HepG2 (cell line): ENCODE data around the gene GNRH2. TPM values are rescaled to one million over a fixed set of nuclear protein-coding genes. Genes with fewer than 3 reads are reported as not detected.

ENCODE experiments used
- AGO1 ChIP-seq: fragments of 200-400 bp; formaldehyde crosslinking; IDR thresholded peaks from 2 replicates; pipeline ENCODE4 v1.6.1; 2017; ENCODE audit warnings: mild to moderate bottlenecking, low read depth, low read length, moderate library complexity; ENCODE audit not compliant: poor library complexity, severe bottlenecking
- ATM ChIP-seq: fragments of 450-650 bp; IDR thresholded peaks from 2 replicates; pipeline ENCODE4 v1.7.1; 2017; ENCODE audit warnings: mild to moderate bottlenecking, borderline replicate concordance
- KLF6 ChIP-seq: IDR thresholded peaks from 2 replicates; pipeline ENCODE4 v1.8.0; 2016; ENCODE audit warnings: missing biosample characterization, missing genetic modification reagents
- MIER2 ChIP-seq: IDR thresholded peaks from 2 replicates; pipeline ENCODE4 v1.6.1; 2016; ENCODE audit warnings: missing biosample characterization, missing genetic modification reagents
- RNF2 ChIP-seq: fragments of 450-650 bp; conservative IDR thresholded peaks from 2 replicates; pipeline ENCODE4 v1.6.1; 2016; ENCODE audit warnings: low read depth
- RNF219 ChIP-seq: sonication (generic); formaldehyde crosslinking; IDR thresholded peaks from 2 replicates; pipeline ENCODE4 v1.5.0; 2020; ENCODE audit warnings: mild to moderate bottlenecking, missing genetic modification reagents
- ZNF670 ChIP-seq: sonication (generic); formaldehyde crosslinking; IDR thresholded peaks from 2 replicates; pipeline ENCODE4 v1.8.0; 2022; ENCODE audit warnings: mild to moderate bottlenecking, missing genetic modification reagents, borderline replicate concordance
- polyA plus RNA-seq, 8 experiments: library from polyadenylated mRNA; depleted of rRNA in 3 of 8; stranded (reverse) in 7 of 8; unstranded in 1 of 8; fragments of >200 nt; fragmentation: Illumina TruSeq in 4 of 8; extraction: Trizol in 4 of 8; gene quantifications; 2 replicates each; pipeline versions ENCODE4 v1.2.1 to v1.2.3, GENCODE V29; 2011 to 2016; ENCODE audit warnings: low read depth in 4 of 8, missing spikeins in 1 of 8, mixed read lengths in 1 of 8; ENCODE audit not compliant: insufficient read depth in 1 of 8
- total RNA-seq, 5 experiments: library from RNA; depleted of rRNA; stranded (reverse); fragments of >200 nt; fragmentation: Illumina TruSeq; extraction: Trizol; gene quantifications; 2 replicates each; pipeline ENCODE4 v1.2.3, GENCODE V29; 2016; ENCODE audit warnings: low read depth in 1 of 5
- TF ChIP-seq, protein P1 (sequence below): sonication (generic); formaldehyde crosslinking; IDR thresholded peaks from 2 replicates; pipeline ENCODE4 v1.4.0; 2020; ENCODE audit warnings: missing genetic modification reagents
- TF ChIP-seq, protein P2 (sequence below): sonication (generic); formaldehyde crosslinking; IDR thresholded peaks from 2 replicates; pipeline ENCODE4 v1.4.0; 2020; ENCODE audit warnings: missing genetic modification reagents

GNRH2 gene
- total and polyA plus RNA-seq, 2 of the 13 experiments (the other 11 are each of a cell fraction or from before 2014, with no cell fraction given) = 0.28 TPM; not detected in 1

- TF ChIP-seq, protein P1, sequence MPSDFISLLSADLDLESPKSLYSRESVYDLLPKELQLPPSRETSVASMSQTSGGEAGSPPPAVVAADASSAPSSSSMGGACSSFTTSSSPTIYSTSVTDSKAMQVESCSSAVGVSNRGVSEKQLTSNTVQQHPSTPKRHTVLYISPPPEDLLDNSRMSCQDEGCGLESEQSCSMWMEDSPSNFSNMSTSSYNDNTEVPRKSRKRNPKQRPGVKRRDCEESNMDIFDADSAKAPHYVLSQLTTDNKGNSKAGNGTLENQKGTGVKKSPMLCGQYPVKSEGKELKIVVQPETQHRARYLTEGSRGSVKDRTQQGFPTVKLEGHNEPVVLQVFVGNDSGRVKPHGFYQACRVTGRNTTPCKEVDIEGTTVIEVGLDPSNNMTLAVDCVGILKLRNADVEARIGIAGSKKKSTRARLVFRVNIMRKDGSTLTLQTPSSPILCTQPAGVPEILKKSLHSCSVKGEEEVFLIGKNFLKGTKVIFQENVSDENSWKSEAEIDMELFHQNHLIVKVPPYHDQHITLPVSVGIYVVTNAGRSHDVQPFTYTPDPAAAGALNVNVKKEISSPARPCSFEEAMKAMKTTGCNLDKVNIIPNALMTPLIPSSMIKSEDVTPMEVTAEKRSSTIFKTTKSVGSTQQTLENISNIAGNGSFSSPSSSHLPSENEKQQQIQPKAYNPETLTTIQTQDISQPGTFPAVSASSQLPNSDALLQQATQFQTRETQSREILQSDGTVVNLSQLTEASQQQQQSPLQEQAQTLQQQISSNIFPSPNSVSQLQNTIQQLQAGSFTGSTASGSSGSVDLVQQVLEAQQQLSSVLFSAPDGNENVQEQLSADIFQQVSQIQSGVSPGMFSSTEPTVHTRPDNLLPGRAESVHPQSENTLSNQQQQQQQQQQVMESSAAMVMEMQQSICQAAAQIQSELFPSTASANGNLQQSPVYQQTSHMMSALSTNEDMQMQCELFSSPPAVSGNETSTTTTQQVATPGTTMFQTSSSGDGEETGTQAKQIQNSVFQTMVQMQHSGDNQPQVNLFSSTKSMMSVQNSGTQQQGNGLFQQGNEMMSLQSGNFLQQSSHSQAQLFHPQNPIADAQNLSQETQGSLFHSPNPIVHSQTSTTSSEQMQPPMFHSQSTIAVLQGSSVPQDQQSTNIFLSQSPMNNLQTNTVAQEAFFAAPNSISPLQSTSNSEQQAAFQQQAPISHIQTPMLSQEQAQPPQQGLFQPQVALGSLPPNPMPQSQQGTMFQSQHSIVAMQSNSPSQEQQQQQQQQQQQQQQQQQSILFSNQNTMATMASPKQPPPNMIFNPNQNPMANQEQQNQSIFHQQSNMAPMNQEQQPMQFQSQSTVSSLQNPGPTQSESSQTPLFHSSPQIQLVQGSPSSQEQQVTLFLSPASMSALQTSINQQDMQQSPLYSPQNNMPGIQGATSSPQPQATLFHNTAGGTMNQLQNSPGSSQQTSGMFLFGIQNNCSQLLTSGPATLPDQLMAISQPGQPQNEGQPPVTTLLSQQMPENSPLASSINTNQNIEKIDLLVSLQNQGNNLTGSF (CRISPR knock-in tag) = no peak
- TF ChIP-seq, protein P2, sequence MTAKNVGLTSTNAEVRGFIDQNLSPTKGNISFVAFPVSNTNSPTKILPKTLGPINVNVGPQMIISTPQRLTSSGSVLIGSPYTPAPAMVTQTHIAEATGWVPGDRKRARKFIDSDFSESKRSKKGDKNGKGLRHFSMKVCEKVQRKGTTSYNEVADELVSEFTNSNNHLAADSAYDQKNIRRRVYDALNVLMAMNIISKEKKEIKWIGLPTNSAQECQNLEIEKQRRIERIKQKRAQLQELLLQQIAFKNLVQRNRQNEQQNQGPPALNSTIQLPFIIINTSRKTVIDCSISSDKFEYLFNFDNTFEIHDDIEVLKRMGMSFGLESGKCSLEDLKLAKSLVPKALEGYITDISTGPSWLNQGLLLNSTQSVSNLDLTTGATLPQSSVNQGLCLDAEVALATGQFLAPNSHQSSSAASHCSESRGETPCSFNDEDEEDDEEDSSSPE (CRISPR knock-in tag) = no peak
- TF ChIP-seq AGO1 (no peak), ZNF670 (no peak), RNF219 (CRISPR knock-in tag) (no peak), KLF6 (CRISPR knock-in tag) (no peak), ATM (no peak), MIER2 (no peak), RNF2 (no peak)
Observed at GRCh38 chr20:3088031-3088430, 44.6 kb downstream of the GNRH2 start (continued).
